ENCODE measurements around the gene MLLT3. TPM values are rescaled to one million over a fixed set of nuclear protein-coding genes. Genes with fewer than 3 reads are reported as not detected.

Gene MLLT3
- total and polyA plus RNA-seq, 8 donors: 6.5 to 48.7 (median 24.4) TPM

GRCh38 chr9:20509466-20509865 lies 112.8 kb downstream of the MLLT3 start:
- peaks cover 5 to 47% (median 28%) of the 10 kb centered on the region in 4 donors for H3K4me1 ChIP-seq
- intact Hi-C loops (cut with DNase I; ENCODE audit: low total_unique reads): no loop called here
- H3K9me3 ChIP-seq: no peaks in the 10 kb centered on the region
- no peak overlapping the region for H3K4me3 ChIP-seq
- 87 to 94% (median 89%) methylated on average over 3 of the region's 3 CpGs for WGBS, 5 donors
- H3K36me3 ChIP-seq: no peaks in the 10 kb centered on the region
- H3K27me3 ChIP-seq: no peaks in the 10 kb centered on the region
- DNase-seq: no peak
- TF ChIP-seq POLR2A (IDR thresholded peaks at IDR 0.05) (no peak), POLR2AphosphoS5 (IDR thresholded peaks at IDR 0.05) (no peak), CTCF (IDR thresholded peaks at IDR 0.05) (no peak), EP300 (IDR thresholded peaks at IDR 0.05) (no peak)
- no peak overlapping the region for H3K27ac ChIP-seq

- H3K9me3 ChIP-seq: no peaks in the 10 kb centered on the region
- 75 to 85% (median 78%) methylated on average over 2 of the region's 2 CpGs for WGBS, 5 donors
- no peaks in the 10 kb centered on the region for H3K27me3 ChIP-seq
- no peak overlapping the region for H3K27ac ChIP-seq
- H3K4me1 ChIP-seq: peaks cover 5 to 47% (median 26%) of the 10 kb centered on the region in 4 donors
- no peaks in the 10 kb centered on the region for H3K36me3 ChIP-seq
- H3K4me3 ChIP-seq: no peak overlapping the region
- intact Hi-C loops (cut with DNase I; ENCODE audit: low total_unique reads): no loop called here
- no peak for DNase-seq
- TF ChIP-seq POLR2A (IDR thresholded peaks at IDR 0.05) (no peak), CTCF (IDR thresholded peaks at IDR 0.05) (no peak), EP300 (IDR thresholded peaks at IDR 0.05) (no peak), POLR2AphosphoS5 (IDR thresholded peaks at IDR 0.05) (no peak)
Observed at GRCh38 chr9:20508242-20508641, 114.1 kb downstream of the MLLT3 start.

GRCh38 chr9:20507431-20507830 lies 114.9 kb downstream of the MLLT3 start:
- 0 to 81% (median 29%) methylated on average over 1 of the region's 1 CpG for WGBS, 5 donors
- peaks cover 5 to 40% (median 18%) of the 10 kb centered on the region in 4 donors for H3K4me1 ChIP-seq
- no peak for DNase-seq
- TF ChIP-seq CTCF (IDR thresholded peaks at IDR 0.05) (no peak), POLR2AphosphoS5 (IDR thresholded peaks at IDR 0.05) (no peak), POLR2A (IDR thresholded peaks at IDR 0.05) (no peak), EP300 (IDR thresholded peaks at IDR 0.05) (no peak)
- H3K36me3 ChIP-seq: no peaks in the 10 kb centered on the region
- H3K9me3 ChIP-seq: no peaks in the 10 kb centered on the region
- no peaks in the 10 kb centered on the region for H3K27me3 ChIP-seq
- intact Hi-C loops (cut with DNase I; ENCODE audit: low total_unique reads): no loop called here
- no peak overlapping the region for H3K4me3 ChIP-seq
- H3K27ac ChIP-seq: no peak overlapping the region

GRCh38 chr9:20506099-20506900 lies 116.0 kb downstream of the MLLT3 start:
- intact Hi-C loops (cut with DNase I; ENCODE audit: low total_unique reads): no loop called here
- whole genome bisulfite sequencing, 5 donors: 80 to 88% (median 83%) methylated on average over 11 of the region's 11 CpGs
- Histone ChIP-seq H3K27me3 (no peaks in the 10 kb centered on the region), H3K36me3 (no peaks in the 10 kb centered on the region), H3K4me1 (peaks cover 0 to 30% (median 12%) of the 10 kb centered on the region in 4 donors), H3K27ac (no peak overlapping the region), H3K4me3 (no peak overlapping the region), H3K9me3 (no peaks in the 10 kb centered on the region)
- no peak for TF ChIP-seq POLR2AphosphoS5 (IDR thresholded peaks at IDR 0.05)
- no peak for TF ChIP-seq CTCF (IDR thresholded peaks at IDR 0.05)
- TF ChIP-seq EP300 (IDR thresholded peaks at IDR 0.05): no peak
- TF ChIP-seq POLR2A (IDR thresholded peaks at IDR 0.05): no peak
- no peak for DNase-seq
